ENCODE results near the gene CBX5. TPM values are rescaled to one million over a fixed set of nuclear protein-coding genes. Genes with fewer than 3 reads are reported as not detected.

The CBX5 gene
- polyA plus RNA-seq, 1 donor from 2014 or later, result 57.1 TPM

DNA sequence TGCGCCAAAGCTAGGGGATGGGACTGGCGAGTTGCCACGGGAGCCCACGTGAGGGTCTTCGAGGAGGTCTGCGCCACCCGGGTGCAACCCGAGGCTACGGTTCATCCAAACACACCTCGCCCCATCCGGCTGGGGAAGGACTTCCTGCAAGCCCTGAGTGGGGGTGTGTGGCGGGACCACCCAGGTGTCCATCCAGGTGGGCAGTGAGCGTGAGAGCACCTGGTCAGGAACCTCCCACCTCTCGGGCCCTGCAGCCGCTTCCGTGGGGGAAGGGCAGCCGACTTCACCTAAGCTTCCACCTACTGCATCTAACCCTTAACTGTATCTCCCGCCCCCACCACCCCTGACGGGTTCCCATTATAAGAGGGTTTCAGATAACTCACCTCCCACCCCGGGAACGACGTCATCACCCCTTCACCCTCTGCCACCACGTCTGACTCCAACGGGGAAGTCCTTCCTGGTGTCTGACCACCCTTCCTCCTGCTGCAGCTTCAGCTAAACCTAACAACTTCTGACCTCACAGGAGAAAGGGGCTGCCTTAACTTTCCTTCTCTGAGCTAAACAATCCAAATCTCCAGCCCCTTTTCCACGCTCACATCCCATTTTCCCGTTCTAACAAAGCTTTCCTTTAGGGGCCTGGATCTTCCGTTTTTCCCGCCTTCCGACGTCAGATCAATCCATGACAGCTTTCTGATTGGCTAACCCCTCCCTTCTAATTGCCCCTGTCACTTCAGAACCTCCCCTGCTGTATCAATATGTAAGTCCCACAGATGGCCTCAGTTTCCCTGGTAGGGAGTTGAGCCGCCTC, 63.7 kb downstream of the CBX5 start:
- Histone ChIP-seq H3K9ac (ENCODE audit: low read length) (peak overlapping the region; percentile 44), H3K27ac (ENCODE audit: low read length) (no peak overlapping the region), H3K4me3 (ENCODE audit: low read length) (peak overlapping the region; percentile 59), H3F3A (ENCODE audit: insufficient read depth, low read length, poor library complexity, severe bottlenecking) (no peaks in the 10 kb centered on the region), H4K20me1 (ENCODE audit: insufficient read depth) (no peaks in the 10 kb centered on the region), H3K4me2 (ENCODE audit: low read length) (no peak overlapping the region), H3K79me2 (replicated peaks; ENCODE audit: insufficient read depth, low read length) (no peaks in the 10 kb centered on the region), H2AFZ (ENCODE audit: low read depth, low read length) (no peak overlapping the region), H3K9me2 (ENCODE audit: insufficient read depth, low read length) (no peaks in the 10 kb centered on the region), H3K27me3 (ENCODE audit: insufficient read depth, low read depth, low read length) (peaks cover 18% of the 10 kb centered on the region), H3K36me3 (ENCODE audit: insufficient read depth, low read length) (no peaks in the 10 kb centered on the region), H3K9me3 (ENCODE audit: low read length) (no peaks in the 10 kb centered on the region)
- TF ChIP-seq MXI1 (conservative IDR thresholded peaks at IDR 0.05; ENCODE audit: poor library complexity, severe bottlenecking) (no peak), SMC3 (conservative IDR thresholded peaks at IDR 0.05; ENCODE audit: poor library complexity) (no peak), CTCF (IDR thresholded peaks at IDR 0.05; ENCODE audit: poor library complexity, severe bottlenecking) (no peak), EP300 (conservative IDR thresholded peaks at IDR 0.05; ENCODE audit: poor library complexity, severe bottlenecking) (no peak), POLR2AphosphoS5 (IDR thresholded peaks at IDR 0.05) (no peak), RAD21 (conservative IDR thresholded peaks at IDR 0.05) (no peak), TAF1 (IDR thresholded peaks at IDR 0.05; ENCODE audit: low read depth) (no peak), EZH2 (IDR thresholded peaks at IDR 0.05; ENCODE audit: borderline replicate concordance, insufficient read depth, low read length, poor library complexity, severe bottlenecking) (no peak)
- TF ChIP-seq, protein P1, sequence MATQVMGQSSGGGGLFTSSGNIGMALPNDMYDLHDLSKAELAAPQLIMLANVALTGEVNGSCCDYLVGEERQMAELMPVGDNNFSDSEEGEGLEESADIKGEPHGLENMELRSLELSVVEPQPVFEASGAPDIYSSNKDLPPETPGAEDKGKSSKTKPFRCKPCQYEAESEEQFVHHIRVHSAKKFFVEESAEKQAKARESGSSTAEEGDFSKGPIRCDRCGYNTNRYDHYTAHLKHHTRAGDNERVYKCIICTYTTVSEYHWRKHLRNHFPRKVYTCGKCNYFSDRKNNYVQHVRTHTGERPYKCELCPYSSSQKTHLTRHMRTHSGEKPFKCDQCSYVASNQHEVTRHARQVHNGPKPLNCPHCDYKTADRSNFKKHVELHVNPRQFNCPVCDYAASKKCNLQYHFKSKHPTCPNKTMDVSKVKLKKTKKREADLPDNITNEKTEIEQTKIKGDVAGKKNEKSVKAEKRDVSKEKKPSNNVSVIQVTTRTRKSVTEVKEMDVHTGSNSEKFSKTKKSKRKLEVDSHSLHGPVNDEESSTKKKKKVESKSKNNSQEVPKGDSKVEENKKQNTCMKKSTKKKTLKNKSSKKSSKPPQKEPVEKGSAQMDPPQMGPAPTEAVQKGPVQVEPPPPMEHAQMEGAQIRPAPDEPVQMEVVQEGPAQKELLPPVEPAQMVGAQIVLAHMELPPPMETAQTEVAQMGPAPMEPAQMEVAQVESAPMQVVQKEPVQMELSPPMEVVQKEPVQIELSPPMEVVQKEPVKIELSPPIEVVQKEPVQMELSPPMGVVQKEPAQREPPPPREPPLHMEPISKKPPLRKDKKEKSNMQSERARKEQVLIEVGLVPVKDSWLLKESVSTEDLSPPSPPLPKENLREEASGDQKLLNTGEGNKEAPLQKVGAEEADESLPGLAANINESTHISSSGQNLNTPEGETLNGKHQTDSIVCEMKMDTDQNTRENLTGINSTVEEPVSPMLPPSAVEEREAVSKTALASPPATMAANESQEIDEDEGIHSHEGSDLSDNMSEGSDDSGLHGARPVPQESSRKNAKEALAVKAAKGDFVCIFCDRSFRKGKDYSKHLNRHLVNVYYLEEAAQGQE (IDR thresholded peaks at IDR 0.05; ENCODE audit: borderline replicate concordance), result no peak

GRCh38 chr12:54214553-54215406, 65.1 kb downstream of the CBX5 start:
- Histone ChIP-seq H4K20me1 (ENCODE audit: insufficient read depth) (no peaks in the 10 kb centered on the region), H3K9me2 (ENCODE audit: insufficient read depth, low read length) (no peaks in the 10 kb centered on the region), H3F3A (ENCODE audit: insufficient read depth, low read length, poor library complexity, severe bottlenecking) (no peaks in the 10 kb centered on the region), H3K9ac (ENCODE audit: low read length) (no peak overlapping the region), H3K4me3 (ENCODE audit: low read length) (no peak overlapping the region), H2AFZ (ENCODE audit: low read depth, low read length) (no peak overlapping the region), H3K9me3 (ENCODE audit: low read length) (no peaks in the 10 kb centered on the region), H3K4me2 (ENCODE audit: low read length) (no peak overlapping the region), H3K79me2 (replicated peaks; ENCODE audit: insufficient read depth, low read length) (no peaks in the 10 kb centered on the region), H3K36me3 (ENCODE audit: insufficient read depth, low read length) (no peaks in the 10 kb centered on the region), H3K27me3 (ENCODE audit: insufficient read depth, low read depth, low read length) (peaks cover 23% of the 10 kb centered on the region), H3K27ac (ENCODE audit: low read length) (no peak overlapping the region)
- no peak for TF ChIP-seq TAF1 (IDR thresholded peaks at IDR 0.05; ENCODE audit: low read depth)
- peak; percentile 56 for TF ChIP-seq SMC3 (conservative IDR thresholded peaks at IDR 0.05; ENCODE audit: poor library complexity)
- no peak for TF ChIP-seq RAD21 (conservative IDR thresholded peaks at IDR 0.05)
- TF ChIP-seq, protein P1 (IDR thresholded peaks at IDR 0.05; ENCODE audit: borderline replicate concordance), result no peak
- no peak for TF ChIP-seq POLR2AphosphoS5 (IDR thresholded peaks at IDR 0.05)
- peak; percentile 68 for TF ChIP-seq CTCF (IDR thresholded peaks at IDR 0.05; ENCODE audit: poor library complexity, severe bottlenecking)
- no peak for TF ChIP-seq MXI1 (conservative IDR thresholded peaks at IDR 0.05; ENCODE audit: poor library complexity, severe bottlenecking)
- TF ChIP-seq EP300 (conservative IDR thresholded peaks at IDR 0.05; ENCODE audit: poor library complexity, severe bottlenecking), result no peak
- TF ChIP-seq EZH2 (IDR thresholded peaks at IDR 0.05; ENCODE audit: borderline replicate concordance, insufficient read depth, low read length, poor library complexity, severe bottlenecking), result no peak

Data from neural cell (in vitro differentiated cells).